ENCODE results near the gene DNMT3A.

DNA sequence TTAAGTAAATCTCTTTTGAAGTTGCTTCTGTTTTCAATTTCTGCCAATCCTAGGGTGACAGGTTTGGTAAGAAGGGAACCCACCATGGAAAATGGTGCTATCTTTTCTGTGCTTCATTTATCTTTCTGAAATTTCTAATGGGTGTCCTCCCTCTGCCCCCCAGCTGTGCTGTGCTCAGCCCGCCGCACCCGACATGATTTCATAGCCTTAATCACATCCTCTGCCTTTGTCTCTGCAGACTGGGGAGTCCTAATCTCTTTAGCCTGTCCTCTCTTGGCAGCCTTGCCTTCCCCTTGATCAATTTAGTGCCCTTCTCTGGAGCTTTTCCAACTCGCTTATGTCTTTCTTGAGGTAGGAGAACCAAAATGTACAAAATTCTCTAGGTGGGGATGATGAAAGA lies 49.3 kb downstream of the DNMT3A start:
- TF ChIP-seq POLR2AphosphoS5 (IDR thresholded peaks at IDR 0.05) (no peak), POLR2A (IDR thresholded peaks at IDR 0.05) (no peak)
- TF ChIP-seq, protein P1, sequence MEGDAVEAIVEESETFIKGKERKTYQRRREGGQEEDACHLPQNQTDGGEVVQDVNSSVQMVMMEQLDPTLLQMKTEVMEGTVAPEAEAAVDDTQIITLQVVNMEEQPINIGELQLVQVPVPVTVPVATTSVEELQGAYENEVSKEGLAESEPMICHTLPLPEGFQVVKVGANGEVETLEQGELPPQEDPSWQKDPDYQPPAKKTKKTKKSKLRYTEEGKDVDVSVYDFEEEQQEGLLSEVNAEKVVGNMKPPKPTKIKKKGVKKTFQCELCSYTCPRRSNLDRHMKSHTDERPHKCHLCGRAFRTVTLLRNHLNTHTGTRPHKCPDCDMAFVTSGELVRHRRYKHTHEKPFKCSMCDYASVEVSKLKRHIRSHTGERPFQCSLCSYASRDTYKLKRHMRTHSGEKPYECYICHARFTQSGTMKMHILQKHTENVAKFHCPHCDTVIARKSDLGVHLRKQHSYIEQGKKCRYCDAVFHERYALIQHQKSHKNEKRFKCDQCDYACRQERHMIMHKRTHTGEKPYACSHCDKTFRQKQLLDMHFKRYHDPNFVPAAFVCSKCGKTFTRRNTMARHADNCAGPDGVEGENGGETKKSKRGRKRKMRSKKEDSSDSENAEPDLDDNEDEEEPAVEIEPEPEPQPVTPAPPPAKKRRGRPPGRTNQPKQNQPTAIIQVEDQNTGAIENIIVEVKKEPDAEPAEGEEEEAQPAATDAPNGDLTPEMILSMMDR (IDR thresholded peaks at IDR 0.05), result no peak

All from stomach (tissue), 4 donors.